Activated naive CD4-positive, alpha-beta T cell treated with anti-CD3 and anti-CD28 coated beads, Interleukin-2, amount 50 U/mL, for 16 hours (primary cell): Measurements from ENCODE around the gene PGM5.

Experiments used
- DNase-seq: peaks from one replicate; pipeline ENCODE4 v3.0.0-alpha.2; 2020

Gene PGM5

GRCh38 chr9:68541568-68541967 lies 185.2 kb downstream of the PGM5 start:
- no peak for DNase-seq

GRCh38 chr9:68545033-68545705 lies 188.8 kb downstream of the PGM5 start:
- DNase-seq, result no peak

GRCh38 chr9:68546596-68547390 lies 190.4 kb downstream of the PGM5 start:
- DNase-seq, result no peak

GRCh38 chr9:68547417-68547816 lies 191.0 kb downstream of the PGM5 start:
- no peak for DNase-seq

GRCh38 chr9:68548241-68548640 lies 191.8 kb downstream of the PGM5 start:
- no peak for DNase-seq

GRCh38 chr9:68551191-68551590 lies 194.8 kb downstream of the PGM5 start:
- no peak for DNase-seq

GRCh38 chr9:68552700-68553476 lies 196.5 kb downstream of the PGM5 start:
- DNase-seq, result no peak

GRCh38 chr9:68555437-68556150 lies 199.2 kb downstream of the PGM5 start:
- DNase-seq, result no peak

- no peak for DNase-seq
Measured at GRCh38 chr9:68558545-68558944, 202.1 kb downstream of the PGM5 start.

- DNase-seq, result peak; percentile 33
Measured at GRCh38 chr9:68560071-68560844, 203.8 kb downstream of the PGM5 start.

- no peak for DNase-seq
Measured at GRCh38 chr9:68562461-68562860, 206.1 kb downstream of the PGM5 start.

- no peak for DNase-seq
Measured at GRCh38 chr9:68567565-68567964, 211.2 kb downstream of the PGM5 start.

GRCh38 chr9:68574150-68574549 lies 217.7 kb downstream of the PGM5 start:
- DNase-seq, result no peak

- DNase-seq, result no peak
Measured at GRCh38 chr9:68575817-68576216, 219.4 kb downstream of the PGM5 start.

- no peak for DNase-seq
Measured at GRCh38 chr9:68577774-68578591, 221.6 kb downstream of the PGM5 start.
